ENCODE data around the gene PHF3. TPM values are rescaled to one million over a fixed set of nuclear protein-coding genes. Genes with fewer than 3 reads are reported as not detected.
A peak's percentile ranks its signal among the peaks of the same experiment; 100 is the strongest.

PHF3 gene
- total RNA-seq, 1 donor from 2014 or later: 23.2 TPM

GRCh38 chr6:63640062-63640461 is 4.5 kb downstream of the PHF3 start:
- DNase-seq (ENCODE audit: low spot score) (no peak), ATAC-seq (no peak)

GRCh38 chr6:63643862-63644261 is 8.3 kb downstream of the PHF3 start:
- no peak for DNase-seq (ENCODE audit: low spot score)
- no peak for ATAC-seq

GRCh38 chr6:63644668-63645326 is 9.2 kb downstream of the PHF3 start:
- DNase-seq (ENCODE audit: low spot score) (no peak), ATAC-seq (no peak)

GRCh38 chr6:63649269-63649668 is 13.7 kb downstream of the PHF3 start:
- ATAC-seq: no peak
- DNase-seq (ENCODE audit: low spot score): no peak

- ATAC-seq (peak; percentile 34), DNase-seq (ENCODE audit: low spot score) (no peak)
These were observed 14.3 kb downstream of the PHF3 start for GRCh38 chr6:63649847-63650265.

- ATAC-seq (no peak), DNase-seq (ENCODE audit: low spot score) (no peak)
These were observed 17.4 kb downstream of the PHF3 start for GRCh38 chr6:63652980-63653379.

- DNase-seq (ENCODE audit: low spot score) (no peak), ATAC-seq (peak; percentile 31)
These were observed 25.2 kb downstream of the PHF3 start for GRCh38 chr6:63660757-63661156.

GRCh38 chr6:63661769-63662168 is 26.2 kb downstream of the PHF3 start:
- DNase-seq (ENCODE audit: low spot score) (no peak), ATAC-seq (no peak)

GRCh38 chr6:63663147-63663955 is 27.7 kb downstream of the PHF3 start:
- ATAC-seq: no peak

GRCh38 chr6:63663956-63664281 is 28.3 kb downstream of the PHF3 start:
- no peak for DNase-seq (ENCODE audit: low spot score)
- ATAC-seq: no peak

More at GRCh38 chr6:63663147-63663955, 27.7 kb downstream of the PHF3 start:
- no peak for DNase-seq (ENCODE audit: low spot score)

- ATAC-seq (peak; percentile 62), DNase-seq (ENCODE audit: low spot score) (no peak)
These were observed 35.6 kb downstream of the PHF3 start for GRCh38 chr6:63671098-63671754.

GRCh38 chr6:63672582-63673129 is 37.1 kb downstream of the PHF3 start:
- DNase-seq (ENCODE audit: low spot score) (no peak), ATAC-seq (no peak)

GRCh38 chr6:63673692-63674091 is 38.1 kb downstream of the PHF3 start:
- DNase-seq (ENCODE audit: low spot score) (no peak), ATAC-seq (no peak)

- peak; percentile 19 for ATAC-seq
- no peak for DNase-seq (ENCODE audit: low spot score)
These were observed 39.0 kb downstream of the PHF3 start for GRCh38 chr6:63674635-63675034.

GRCh38 chr6:63675138-63675537 is 39.5 kb downstream of the PHF3 start:
- ATAC-seq (peak; percentile 17), DNase-seq (ENCODE audit: low spot score) (no peak)

- peak; percentile 17 for ATAC-seq
- no peak for DNase-seq (ENCODE audit: low spot score)
These were observed 41.0 kb downstream of the PHF3 start for GRCh38 chr6:63676412-63677114.

- no peak for DNase-seq (ENCODE audit: low spot score)
- ATAC-seq: peak; percentile 85
These were observed 41.7 kb downstream of the PHF3 start for GRCh38 chr6:63677282-63677681.

GRCh38 chr6:63683071-63683603 is 47.5 kb downstream of the PHF3 start:
- ATAC-seq (no peak), DNase-seq (ENCODE audit: low spot score) (no peak)

GRCh38 chr6:63685446-63686379 is 50.1 kb downstream of the PHF3 start:
- DNase-seq (ENCODE audit: low spot score): no peak
- ATAC-seq: peak; percentile 39

- no peak for DNase-seq (ENCODE audit: low spot score)
- peak; percentile 26 for ATAC-seq
These were observed 53.8 kb downstream of the PHF3 start for GRCh38 chr6:63689421-63689820.
